Natural killer cell (primary cell): ENCODE data around the gene SPATA24. TPM values are rescaled to one million over a fixed set of nuclear protein-coding genes. Genes with fewer than 3 reads are reported as not detected.

Source experiments
- ATAC-seq, 3 donors: fragments of 150-1000 bp in 2 of 3; fragments of 200-7000 bp in 1 of 3; cut with Tn5 transposase; 1 replicate in 1 of 3; 2 replicates in 2 of 3; pipeline ENCODE4 v1.10.0; 2021; ENCODE audit warnings: mild to moderate bottlenecking in 2 of 3, moderate library complexity in 2 of 3
- DNase-seq, 2 donors: peaks; one replicate each; pipeline versions ENCODE4 v3.0.0 to v3.0.0-alpha.2; 2013 to 2021; ENCODE audit warnings: mixed read lengths in 1 of 2
- H3K27ac ChIP-seq: one replicate; pipeline ENCODE4 v1.5.1; 2013; ENCODE audit warnings: mild to moderate bottlenecking, low read length
- H3K27me3 ChIP-seq: one replicate; pipeline ENCODE4 v1.6.1; 2013; ENCODE audit warnings: low read length; ENCODE audit not compliant: control insufficient read depth, insufficient read depth
- H3K36me3 ChIP-seq: one replicate; pipeline ENCODE4 v1.6.1; 2013; ENCODE audit warnings: low read length; ENCODE audit not compliant: control insufficient read depth, insufficient read depth
- H3K4me1 ChIP-seq: one replicate; pipeline ENCODE4 v1.6.1; 2013; ENCODE audit warnings: low read length; ENCODE audit not compliant: control insufficient read depth, insufficient read depth
- H3K4me3 ChIP-seq: one replicate; pipeline ENCODE4 v1.5.1; 2013; ENCODE audit warnings: low read length
- H3K9me3 ChIP-seq: one replicate; pipeline ENCODE4 v1.6.1; 2013; ENCODE audit warnings: low read length; ENCODE audit not compliant: control insufficient read depth, insufficient read depth
- H3K27ac Mint-ChIP-seq, 2 donors: one replicate each; pipeline ENCODE4 v1.8.0; 2022; ENCODE audit warnings: mild to moderate bottlenecking in 2 of 2, mixed read lengths in 2 of 2, moderate library complexity in 1 of 2
- H3K27me3 Mint-ChIP-seq, 2 donors: one replicate each; pipeline ENCODE4 v1.8.0; 2022; ENCODE audit warnings: low read depth in 2 of 2, mixed read lengths in 2 of 2
- H3K36me3 Mint-ChIP-seq: one replicate; pipeline ENCODE4 v1.8.0; 2022; ENCODE audit warnings: mixed read lengths
- H3K4me1 Mint-ChIP-seq, 2 donors: one replicate each; pipeline ENCODE4 v1.8.0; 2022; ENCODE audit warnings: mixed read lengths in 2 of 2
- H3K4me3 Mint-ChIP-seq: one replicate; pipeline ENCODE4 v1.8.0; 2022; ENCODE audit warnings: mild to moderate bottlenecking, moderate library complexity, mixed read lengths
- H3K9me3 Mint-ChIP-seq, 2 donors: one replicate each; pipeline ENCODE4 v1.8.0; 2022; ENCODE audit warnings: mixed read lengths in 2 of 2
- WGBS: methylation state at CpG from one replicate; pipeline ENCODE4 v1.1.7; 2013; ENCODE audit warnings: missing lambda C conversion rate; ENCODE audit not compliant: insufficient coverage; 5-methylcytosine and 5-hydroxymethylcytosine counted together
- intact Hi-C: fragments of 100-400 bp; cut with micrococcal nuclease; formaldehyde crosslinking; loops from one replicate; pipeline ENCODE4 v1.14.2; 2022
- total RNA-seq, 4 donors: library from RNA; stranded (reverse); fragments of 120-200 nt in 1 of 4; gene quantifications; one replicate each; pipeline versions ENCODE4 v1.2.3 to v1.2.4, GENCODE V29; 2013 to 2022
- TF ChIP-seq, protein P1 (sequence below): fragments of 200-600 bp; IDR thresholded peaks from one replicate; pipeline ENCODE4 v1.8.0; 2022; ENCODE audit warnings: antibody characterized with exemption

Gene SPATA24
- total RNA-seq, 3 donors from 2014 or later (not counting 1 experiment from before 2014, with no cell fraction given), result 1.6 to 2.9 (median 2.7) TPM

DNA sequence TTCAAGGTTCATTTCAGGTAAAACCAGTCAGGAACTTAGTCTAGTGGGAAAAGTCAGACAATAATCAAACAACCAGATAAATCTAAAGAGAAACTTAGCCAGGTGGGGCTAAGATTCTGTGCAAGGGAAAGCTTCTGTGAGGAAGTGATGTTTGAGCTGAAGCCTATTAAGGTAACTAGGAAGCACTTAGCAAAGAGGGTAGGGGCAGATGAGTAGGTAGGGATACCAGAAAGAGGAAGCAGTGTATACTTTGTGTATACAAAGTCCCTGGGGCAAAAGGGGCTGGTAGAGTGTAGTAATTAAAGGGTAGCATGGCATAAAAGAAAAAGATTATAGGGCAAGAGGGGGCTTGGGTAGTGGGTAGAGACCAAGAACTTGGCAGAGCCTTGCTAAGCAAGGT, 3.6 kb upstream of the SPATA24 start:
- H3K36me3 ChIP-seq, result no peaks in the 10 kb centered on the region
- no peaks in the 10 kb centered on the region for H3K27me3 ChIP-seq
- no peak overlapping the region for H3K4me3 ChIP-seq
- H3K27ac ChIP-seq, result peak overlapping the region; percentile 1
- no peaks in the 10 kb centered on the region for H3K9me3 Mint-ChIP-seq
- no peak overlapping the region for H3K4me3 Mint-ChIP-seq
- no peak for DNase-seq
- intact Hi-C loops, result no loop called here
- peaks cover 20% of the 10 kb centered on the region for H3K4me1 ChIP-seq
- TF ChIP-seq, protein P1, sequence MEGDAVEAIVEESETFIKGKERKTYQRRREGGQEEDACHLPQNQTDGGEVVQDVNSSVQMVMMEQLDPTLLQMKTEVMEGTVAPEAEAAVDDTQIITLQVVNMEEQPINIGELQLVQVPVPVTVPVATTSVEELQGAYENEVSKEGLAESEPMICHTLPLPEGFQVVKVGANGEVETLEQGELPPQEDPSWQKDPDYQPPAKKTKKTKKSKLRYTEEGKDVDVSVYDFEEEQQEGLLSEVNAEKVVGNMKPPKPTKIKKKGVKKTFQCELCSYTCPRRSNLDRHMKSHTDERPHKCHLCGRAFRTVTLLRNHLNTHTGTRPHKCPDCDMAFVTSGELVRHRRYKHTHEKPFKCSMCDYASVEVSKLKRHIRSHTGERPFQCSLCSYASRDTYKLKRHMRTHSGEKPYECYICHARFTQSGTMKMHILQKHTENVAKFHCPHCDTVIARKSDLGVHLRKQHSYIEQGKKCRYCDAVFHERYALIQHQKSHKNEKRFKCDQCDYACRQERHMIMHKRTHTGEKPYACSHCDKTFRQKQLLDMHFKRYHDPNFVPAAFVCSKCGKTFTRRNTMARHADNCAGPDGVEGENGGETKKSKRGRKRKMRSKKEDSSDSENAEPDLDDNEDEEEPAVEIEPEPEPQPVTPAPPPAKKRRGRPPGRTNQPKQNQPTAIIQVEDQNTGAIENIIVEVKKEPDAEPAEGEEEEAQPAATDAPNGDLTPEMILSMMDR, result no peak
- no peaks in the 10 kb centered on the region for H3K9me3 ChIP-seq
- H3K36me3 Mint-ChIP-seq, result no peaks in the 10 kb centered on the region
- H3K27me3 Mint-ChIP-seq, result no peaks in the 10 kb centered on the region
- H3K4me1 Mint-ChIP-seq, result peaks cover 22% of the 10 kb centered on the region in 2 donors
- ATAC-seq, result no peak
- H3K27ac Mint-ChIP-seq, result no peak overlapping the region

DNA sequence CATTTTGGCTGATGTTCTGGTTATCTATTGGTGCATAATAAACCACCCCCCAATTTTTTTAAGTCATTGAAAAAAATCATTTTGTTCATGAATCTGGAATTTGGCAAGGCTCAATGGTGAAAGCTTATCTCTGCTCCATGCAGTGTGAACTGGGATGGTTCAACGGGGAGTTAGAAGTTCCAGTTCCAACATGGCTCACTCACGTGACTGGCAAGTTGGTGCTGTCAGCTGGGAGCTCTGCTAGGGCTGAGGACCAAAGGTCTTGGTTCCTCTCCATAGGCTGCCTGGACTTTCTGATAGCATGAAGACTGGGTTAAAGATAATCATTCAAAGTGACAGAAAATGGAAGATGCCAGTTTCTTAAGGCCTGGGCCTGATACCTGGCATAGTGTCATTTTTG, 3.1 kb upstream of the SPATA24 start:
- H3K27ac Mint-ChIP-seq, result no peak overlapping the region
- 98% methylated on average over 2 of the region's 2 CpGs for WGBS
- no peak overlapping the region for H3K4me3 ChIP-seq
- ATAC-seq (no peak), DNase-seq (no peak)
- no peaks in the 10 kb centered on the region for H3K9me3 Mint-ChIP-seq
- H3K4me1 Mint-ChIP-seq, result peaks cover 22% of the 10 kb centered on the region in 2 donors
- peak overlapping the region; percentile 1 for H3K27ac ChIP-seq
- TF ChIP-seq, protein P1, result no peak
- no peaks in the 10 kb centered on the region for H3K9me3 ChIP-seq
- intact Hi-C loops, result no loop called here
- no peaks in the 10 kb centered on the region for H3K27me3 ChIP-seq
- no peak overlapping the region for H3K4me3 Mint-ChIP-seq
- H3K4me1 ChIP-seq, result peaks cover 20% of the 10 kb centered on the region
- H3K27me3 Mint-ChIP-seq, result no peaks in the 10 kb centered on the region
- no peaks in the 10 kb centered on the region for H3K36me3 ChIP-seq
- no peaks in the 10 kb centered on the region for H3K36me3 Mint-ChIP-seq

- no peaks in the 10 kb centered on the region for H3K27me3 Mint-ChIP-seq
- Histone ChIP-seq H3K9me3 (no peaks in the 10 kb centered on the region), H3K36me3 (no peaks in the 10 kb centered on the region), H3K4me1 (peaks cover 22% of the 10 kb centered on the region), H3K4me3 (peak overlapping the region; percentile 61), H3K27me3 (no peaks in the 10 kb centered on the region), H3K27ac (peak overlapping the region; percentile 89)
- peak overlapping the region; percentile 96 for H3K4me3 Mint-ChIP-seq
- DNase-seq, result no peak
- H3K27ac Mint-ChIP-seq, result peak overlapping the region; percentile 94 to 99
- TF ChIP-seq, protein P1, result no peak
- no peaks in the 10 kb centered on the region for H3K36me3 Mint-ChIP-seq
- ATAC-seq, result no peak
- peaks cover 23 to 25% of the 10 kb centered on the region in 2 donors for H3K4me1 Mint-ChIP-seq
- intact Hi-C loops, result loop anchor here (5.0 kb wide), 1 partner anchor 53 kb away; no protein-coding TSS in a partner anchor
- H3K9me3 Mint-ChIP-seq, result no peaks in the 10 kb centered on the region
- 83% methylated on average over 5 of the region's 5 CpGs for WGBS
These were observed 573 bp upstream of the SPATA24 start for GRCh38 chr5:139404484-139404840.

DNA sequence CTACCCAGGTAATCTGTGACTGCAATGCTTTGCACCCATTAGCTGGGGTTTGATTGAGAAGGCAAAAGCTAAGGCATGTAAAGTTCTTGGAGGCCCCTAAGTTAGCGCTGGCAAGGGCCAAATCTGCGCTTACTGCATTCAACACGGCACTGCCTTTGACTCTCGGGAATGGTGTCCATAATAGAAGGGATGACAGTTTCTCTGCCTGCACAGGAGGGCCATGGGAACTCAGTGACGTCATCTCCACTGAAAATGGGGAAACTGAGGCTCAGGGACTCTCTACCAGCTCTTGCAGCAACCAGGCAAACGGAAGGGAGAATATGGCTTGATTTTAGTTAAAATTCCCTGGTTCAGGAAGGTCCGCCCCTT, 487 bp downstream of the SPATA24 start:
- H3K4me1 ChIP-seq, result peaks cover 25% of the 10 kb centered on the region
- H3K9me3 ChIP-seq, result no peaks in the 10 kb centered on the region
- Mint-ChIP-seq H3K36me3 (no peaks in the 10 kb centered on the region), H3K4me1 (peaks cover 28 to 30% of the 10 kb centered on the region in 2 donors), H3K27me3 (no peaks in the 10 kb centered on the region), H3K9me3 (no peaks in the 10 kb centered on the region), H3K4me3 (peak overlapping the region; percentile 96), H3K27ac (peak overlapping the region; percentile 94 to 99)
- TF ChIP-seq, protein P1, result no peak
- no peaks in the 10 kb centered on the region for H3K36me3 ChIP-seq
- ATAC-seq (no peak), DNase-seq (no peak)
- WGBS, result 24% methylated on average over 7 of the region's 7 CpGs
- peak overlapping the region; percentile 89 for H3K27ac ChIP-seq
- H3K4me3 ChIP-seq, result peak overlapping the region; percentile 61
- intact Hi-C loops, result loop anchor here (5.0 kb wide), 1 partner anchor 54 kb away; no protein-coding TSS in a partner anchor
- no peaks in the 10 kb centered on the region for H3K27me3 ChIP-seq
